GM13977 (cell line): ENCODE measurements around the gene LDLRAD4.

ENCODE experiments used
- DNase-seq: peaks from one replicate; pipeline ENCODE4 v3.0.0; 2012; ENCODE audit warnings: low spot score
- in situ Hi-C: fragments of 300-500 bp; cut with MboI; formaldehyde crosslinking; loops from one replicate; pipeline ENCODE4 v1.12.0; 2022; ENCODE audit warnings: low sequenced_read_pairs, low pct_unique_long_range_greater_than_20kb, mixed read lengths, inconsistent platforms; ENCODE audit not compliant: unreplicated experiment
- TF ChIP-seq, protein P1 (sequence below): IDR thresholded peaks from 2 replicates; pipeline ENCODE4 v1.5.1; 2012; ENCODE audit warnings: mild to moderate bottlenecking, control low read depth; ENCODE audit not compliant: insufficient read depth; ENCODE audit errors: extremely low read depth, missing control alignments

LDLRAD4 gene

DNA sequence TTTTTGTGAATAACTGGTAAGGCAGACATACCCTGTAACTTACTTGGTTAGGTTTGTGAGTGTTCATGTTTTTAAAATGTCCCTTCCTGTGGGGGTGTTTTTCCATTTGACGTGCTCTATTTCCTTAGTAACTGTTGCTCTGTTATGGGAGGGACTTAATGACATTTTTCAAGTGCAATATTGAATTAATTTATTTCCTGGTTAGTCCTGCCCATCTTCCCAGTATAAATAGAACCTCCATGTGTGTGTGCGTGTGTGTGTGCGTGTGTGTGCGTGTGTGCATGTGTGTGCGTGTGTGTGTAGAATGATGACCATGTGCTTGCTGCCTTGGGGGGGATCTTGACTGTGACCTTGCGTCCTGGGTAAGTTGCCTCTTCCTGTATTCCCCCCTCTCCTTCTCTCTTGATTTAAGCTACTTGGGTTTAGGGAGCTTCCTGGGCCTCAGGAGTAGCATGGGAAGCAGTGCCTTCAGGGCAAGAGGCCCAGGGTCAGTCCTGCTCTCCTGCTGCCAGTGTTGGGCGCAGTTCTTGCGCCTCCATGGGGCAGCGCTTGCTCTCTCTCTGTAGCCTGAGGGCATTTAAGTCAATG, 163.9 kb downstream of the LDLRAD4 start:
- in situ Hi-C loops = no loop called here
- TF ChIP-seq, protein P1, sequence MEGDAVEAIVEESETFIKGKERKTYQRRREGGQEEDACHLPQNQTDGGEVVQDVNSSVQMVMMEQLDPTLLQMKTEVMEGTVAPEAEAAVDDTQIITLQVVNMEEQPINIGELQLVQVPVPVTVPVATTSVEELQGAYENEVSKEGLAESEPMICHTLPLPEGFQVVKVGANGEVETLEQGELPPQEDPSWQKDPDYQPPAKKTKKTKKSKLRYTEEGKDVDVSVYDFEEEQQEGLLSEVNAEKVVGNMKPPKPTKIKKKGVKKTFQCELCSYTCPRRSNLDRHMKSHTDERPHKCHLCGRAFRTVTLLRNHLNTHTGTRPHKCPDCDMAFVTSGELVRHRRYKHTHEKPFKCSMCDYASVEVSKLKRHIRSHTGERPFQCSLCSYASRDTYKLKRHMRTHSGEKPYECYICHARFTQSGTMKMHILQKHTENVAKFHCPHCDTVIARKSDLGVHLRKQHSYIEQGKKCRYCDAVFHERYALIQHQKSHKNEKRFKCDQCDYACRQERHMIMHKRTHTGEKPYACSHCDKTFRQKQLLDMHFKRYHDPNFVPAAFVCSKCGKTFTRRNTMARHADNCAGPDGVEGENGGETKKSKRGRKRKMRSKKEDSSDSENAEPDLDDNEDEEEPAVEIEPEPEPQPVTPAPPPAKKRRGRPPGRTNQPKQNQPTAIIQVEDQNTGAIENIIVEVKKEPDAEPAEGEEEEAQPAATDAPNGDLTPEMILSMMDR = no peak
- DNase-seq = peak; percentile 68

DNA sequence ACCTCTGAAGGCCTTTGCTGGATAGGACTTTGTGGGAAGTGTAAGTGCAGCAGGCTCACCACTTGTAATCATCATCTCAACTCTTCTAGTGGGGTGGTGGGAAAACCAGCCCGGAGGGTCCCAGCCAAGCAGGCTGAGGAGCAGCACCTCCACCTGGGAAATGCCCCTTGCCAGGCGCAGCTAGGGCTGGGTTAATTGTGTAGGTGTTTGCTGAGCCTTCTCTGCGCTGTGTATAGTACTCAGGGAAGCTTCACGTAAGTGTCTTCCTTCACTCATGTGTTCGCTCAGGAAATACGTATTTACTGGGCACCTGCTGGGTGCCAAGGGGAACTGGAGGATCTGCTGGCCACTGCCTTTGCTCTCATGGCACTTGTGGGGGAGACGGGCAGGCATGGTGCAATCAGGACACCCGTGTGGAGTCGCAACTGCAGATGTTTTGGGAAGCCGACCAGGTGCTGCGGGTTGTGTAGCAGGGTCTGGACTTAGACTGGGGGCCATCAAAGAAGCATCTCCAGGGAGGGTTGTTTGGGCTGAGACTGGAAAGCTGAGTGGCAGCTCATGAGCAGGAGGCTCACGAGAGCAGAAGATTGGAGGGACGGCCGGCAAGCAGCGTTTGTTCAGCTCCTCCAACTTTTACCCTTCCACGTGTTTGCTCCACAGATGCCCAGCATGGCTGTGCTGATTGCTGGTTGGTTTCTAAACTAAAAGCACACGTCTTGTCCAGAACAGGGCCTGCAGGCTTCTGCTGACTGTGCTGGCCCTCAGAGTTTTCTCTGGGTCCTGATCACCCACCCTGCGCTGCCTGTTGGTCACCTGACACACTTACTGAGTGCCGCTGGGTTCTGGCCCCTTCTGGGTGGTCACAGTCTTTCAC, 164.6 kb downstream of the LDLRAD4 start:
- TF ChIP-seq, protein P1 = no peak
- in situ Hi-C loops = no loop called here
- DNase-seq = no peak

DNA sequence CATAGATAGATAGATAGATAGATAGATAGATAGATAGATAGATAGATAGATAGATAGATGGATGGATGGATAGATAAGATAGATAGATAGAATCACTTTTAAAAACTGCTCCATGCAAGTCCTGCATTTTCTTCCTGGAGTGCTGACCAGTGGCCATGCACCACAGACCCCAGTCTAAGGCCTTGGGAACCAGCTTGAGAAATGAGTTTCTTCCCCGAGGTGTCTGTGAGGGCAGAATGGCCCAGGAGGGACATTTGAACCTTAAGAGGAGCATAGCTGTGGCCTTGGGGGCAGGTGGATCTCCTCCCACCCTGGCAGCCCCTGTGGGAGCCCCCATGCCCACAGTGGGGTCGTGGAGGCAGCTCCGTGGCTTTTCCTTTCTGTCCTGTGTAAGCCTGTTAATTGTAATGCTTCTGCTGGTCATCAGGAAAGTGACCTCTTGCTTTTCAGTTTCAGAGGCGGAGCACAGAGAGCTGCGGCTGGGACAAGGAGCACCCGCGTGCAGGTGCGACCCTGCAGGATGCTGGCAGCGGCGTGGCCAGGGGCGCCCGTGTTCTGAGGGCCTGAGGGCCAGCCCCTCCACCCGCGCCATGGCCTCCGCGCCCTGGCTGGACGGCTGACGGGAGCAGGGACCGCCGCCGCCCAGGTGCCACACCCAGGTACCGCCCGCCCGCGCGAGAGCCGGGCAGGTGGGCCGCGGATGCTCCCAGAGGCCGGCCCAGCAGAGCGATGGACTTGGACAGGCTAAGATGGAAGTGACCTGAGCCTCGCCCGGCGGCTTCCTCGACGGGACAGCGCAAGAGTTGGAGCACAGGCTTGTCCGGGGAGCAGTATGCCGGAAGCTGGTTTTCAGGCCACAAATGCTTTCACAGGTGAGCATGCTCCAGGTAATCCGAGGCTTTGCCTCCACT, 168.6 kb downstream of the LDLRAD4 start:
- TF ChIP-seq, protein P1 = no peak
- in situ Hi-C loops = no loop called here
- DNase-seq = no peak

DNA sequence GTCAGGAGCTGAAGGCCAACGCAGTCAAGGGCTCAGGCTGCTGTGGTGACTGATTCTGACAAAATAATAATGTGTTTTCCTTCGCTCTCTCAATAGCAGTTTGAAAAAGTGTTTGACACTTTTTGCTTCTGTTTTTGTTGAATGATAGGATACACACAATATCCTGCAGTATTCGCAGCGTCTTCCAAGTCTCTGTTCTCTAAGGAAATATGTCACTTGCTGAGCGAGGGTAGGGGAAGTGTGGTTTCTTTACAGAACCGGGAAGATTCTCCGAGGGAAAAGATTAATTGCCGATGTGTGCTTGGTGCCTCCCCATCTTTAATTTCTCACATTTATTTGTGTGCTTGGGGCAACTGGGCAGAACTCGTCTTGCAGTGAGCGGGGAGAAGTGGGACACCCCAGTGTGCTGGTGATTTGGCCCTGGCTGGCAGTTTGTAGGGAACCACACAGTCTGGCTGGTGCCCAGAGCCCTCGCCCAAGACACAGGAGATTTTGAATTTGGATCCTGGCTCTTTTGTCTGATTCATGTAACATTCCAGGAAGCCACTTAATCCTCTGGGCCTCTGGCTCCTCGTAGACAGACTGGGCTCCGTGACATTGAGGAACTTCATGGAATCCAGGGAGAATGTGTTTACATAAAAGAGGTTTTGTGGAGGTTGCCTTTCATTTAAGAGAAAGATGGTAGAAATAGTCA, 169.4 kb downstream of the LDLRAD4 start:
- TF ChIP-seq, protein P1 = no peak
- DNase-seq = no peak
- in situ Hi-C loops = no loop called here

DNA sequence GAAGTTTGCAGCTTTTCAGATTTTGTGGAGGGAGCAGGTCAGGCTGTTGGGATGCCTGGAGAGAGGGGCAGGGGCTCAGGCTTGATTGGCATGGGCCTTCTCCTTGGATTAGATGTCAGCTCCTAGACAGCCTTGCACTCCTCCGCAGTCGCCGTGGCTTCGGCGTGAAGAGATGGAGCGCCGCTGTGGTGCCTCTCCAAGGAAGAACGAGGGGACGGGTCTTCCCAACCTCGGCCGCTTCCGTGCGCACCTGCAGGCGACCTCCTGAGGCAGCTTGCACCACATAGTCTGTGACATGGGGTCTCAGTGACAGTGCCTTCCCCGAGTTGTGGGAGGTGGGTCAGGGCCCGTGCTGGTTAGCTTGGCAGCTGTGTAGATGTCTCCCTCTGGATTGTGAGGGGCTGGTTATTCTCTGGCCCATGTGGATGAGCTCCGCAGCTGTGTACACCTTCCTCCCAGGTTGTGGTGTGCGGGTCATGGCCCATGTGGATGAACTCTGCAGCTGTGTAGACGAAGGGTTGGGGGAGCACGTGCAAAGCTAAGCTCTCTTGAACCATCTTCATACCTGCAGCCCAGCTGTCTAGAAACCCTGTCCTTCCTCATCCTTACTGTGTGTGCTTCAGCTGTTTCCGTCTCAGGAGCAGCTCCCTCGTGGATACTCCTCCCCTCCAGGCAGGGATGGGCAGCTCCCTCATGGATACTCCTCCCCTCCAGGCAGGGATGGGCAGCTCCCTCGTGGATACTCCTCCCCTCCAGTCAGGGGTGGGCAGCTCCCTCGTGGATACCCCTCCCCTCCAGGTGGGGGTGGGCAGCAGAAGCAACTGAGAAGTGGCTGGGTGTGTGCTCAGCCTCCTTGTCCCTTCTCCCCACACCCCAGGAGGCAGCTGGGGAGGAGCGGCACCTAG, 170.3 kb downstream of the LDLRAD4 start:
- TF ChIP-seq, protein P1 = no peak
- DNase-seq = no peak
- in situ Hi-C loops = no loop called here
